HepG2 (cell line): ENCODE measurements around the gene PTPRE. TPM values are rescaled to one million over a fixed set of nuclear protein-coding genes. Genes with fewer than 3 reads are reported as not detected.

Experiments
- ATAC-seq: fragments of 200-7000 bp; cut with Tn5 transposase; 3 replicates; pipeline ENCODE4 v1.9.1; 2020; ENCODE audit warnings: mild to moderate bottlenecking, moderate library complexity
- BruUV-seq: library from RNA; stranded (reverse); fragments of 400-500 nt; replicated peaks from 2 replicates; lab custom pipeline; 2021; lab: Mats Ljungman, UMichigan
- CTCF ChIA-PET: fragments of 300-600 bp; formaldehyde crosslinking; extraction: SDS; loops from one replicate; lab custom pipeline; 2021; ENCODE audit warnings: low total read pairs, inconsistent platforms, low intra/inter-chr PET ratio; lab: Yijun Ruan, JAX
- POLR2A ChIA-PET: fragments of 350-600 bp; sonication (Branson Sonifier 250); formaldehyde crosslinking; loops from one replicate; lab custom pipeline; 2020; ENCODE audit warnings: antibody characterized with exemption, inconsistent platforms; lab: Yijun Ruan, JAX
- DNase-seq: peaks from one replicate; pipeline ENCODE4 v3.0.0-alpha.2; 2015; ENCODE audit warnings: low spot score
- FAIRE-seq: peaks from 3 replicates; lab custom pipeline; 2011; peaks lifted over from hg19 to GRCh38; lab: Jason Lieb, UNC
- H2AFZ ChIP-seq: one replicate; pipeline ENCODE4 v1.6.1; 2011; ENCODE audit warnings: low read length, inconsistent platforms
- H3K27ac ChIP-seq: fragments of 300-600 bp; 3 replicates; pipeline ENCODE4 v1.8.0; 2011; ENCODE audit warnings: mixed run types, mild to moderate bottlenecking, mixed read lengths, low read length, inconsistent platforms; ENCODE audit not compliant: insufficient read depth; ENCODE audit errors: extremely low read length
- H3K27me3 ChIP-seq, 2 experiments: fragments of 200-600 bp in 1 of 2; 2 replicates in 1 of 2; 3 replicates in 1 of 2; pipeline versions ENCODE4 v1.6.0 to v1.8.0; 2011; ENCODE audit warnings: low read length in 2 of 2, mild to moderate bottlenecking in 2 of 2, moderate library complexity in 2 of 2, inconsistent platforms in 1 of 2; ENCODE audit not compliant: insufficient read depth in 2 of 2, control insufficient read depth in 1 of 2
- H3K36me3 ChIP-seq, 2 experiments: fragments of 200-600 bp in 1 of 2; replicated peaks in 1 of 2; 2 replicates in 1 of 2; 3 replicates in 1 of 2; pipeline versions ENCODE4 v1.5.1 to v1.8.0; 2011; ENCODE audit warnings: low read length in 2 of 2, inconsistent platforms in 1 of 2; ENCODE audit not compliant: insufficient read depth in 2 of 2, control insufficient read depth in 1 of 2
- H3K4me1 ChIP-seq: 2 replicates; pipeline ENCODE4 v1.5.1; 2012; ENCODE audit warnings: low read length, inconsistent platforms; ENCODE audit not compliant: insufficient read depth
- H3K4me2 ChIP-seq: 2 replicates; pipeline ENCODE4 v1.6.0; 2011; ENCODE audit warnings: low read depth, low read length, inconsistent platforms
- H3K4me3 ChIP-seq, 3 experiments: fragments of 200-600 bp in 1 of 3; sonication (generic), shearing (Covaris generic) in 1 of 3; replicated peaks in 1 of 3; 2 replicates each; pipeline ENCODE4 v1.5.1; 2011 to 2016; ENCODE audit warnings: low read length in 3 of 3, inconsistent platforms in 2 of 3, low read depth in 2 of 3, mild to moderate bottlenecking in 2 of 3, control low read depth in 1 of 3, mixed read lengths in 1 of 3; ENCODE audit not compliant: insufficient read depth in 1 of 3
- H3K79me2 ChIP-seq: one replicate; pipeline ENCODE4 v1.6.1; 2011; ENCODE audit warnings: low read length, inconsistent platforms; ENCODE audit not compliant: insufficient read depth
- H3K9ac ChIP-seq: 2 replicates; pipeline ENCODE4 v1.6.0; 2011; ENCODE audit warnings: mild to moderate bottlenecking, low read depth, low read length, inconsistent platforms; ENCODE audit not compliant: insufficient read depth
- H3K9me3 ChIP-seq: 2 replicates; pipeline ENCODE4 v1.5.1; 2012; ENCODE audit warnings: mild to moderate bottlenecking, low read length
- H4K20me1 ChIP-seq: 2 replicates; pipeline ENCODE4 v1.6.0; 2011; ENCODE audit warnings: inconsistent platforms, mild to moderate bottlenecking, low read length, moderate library complexity; ENCODE audit not compliant: insufficient read depth
- AFF4 ChIP-seq: sonication (generic); formaldehyde crosslinking; IDR thresholded peaks from 2 replicates; pipeline ENCODE4 v1.4.0; 2020; ENCODE audit warnings: missing genetic modification reagents
- BATF2 ChIP-seq: sonication (generic); formaldehyde crosslinking; IDR thresholded peaks from 2 replicates; pipeline ENCODE4 v1.8.0; 2022; ENCODE audit warnings: mild to moderate bottlenecking, missing genetic modification reagents, moderate library complexity
- BCLAF1 ChIP-seq: fragments of 450-650 bp; IDR thresholded peaks from 2 replicates; pipeline ENCODE4 v1.6.1; 2017; ENCODE audit warnings: mild to moderate bottlenecking
- DMTF1 ChIP-seq: sonication (generic); formaldehyde crosslinking; IDR thresholded peaks from 2 replicates; pipeline ENCODE4 v1.4.0; 2020; ENCODE audit warnings: mild to moderate bottlenecking, missing genetic modification reagents
- FOXP1 ChIP-seq, 2 experiments: fragments of 450-650 bp in 1 of 2; IDR thresholded peaks; 2 replicates each; pipeline ENCODE4 v1.6.1; 2017 to 2018; ENCODE audit warnings: antibody characterized with exemption in 1 of 2
- GABPB1 ChIP-seq: IDR thresholded peaks from 2 replicates; pipeline ENCODE4 v1.6.1; 2016; ENCODE audit warnings: mild to moderate bottlenecking, missing genetic modification reagents, moderate library complexity, missing compliant biosample characterization
- IKZF1 ChIP-seq: fragments of 450-650 bp; IDR thresholded peaks from 2 replicates; pipeline ENCODE4 v1.7.1; 2016
- MAFF ChIP-seq: IDR thresholded peaks from 2 replicates; pipeline ENCODE4 v1.6.1; 2011; ENCODE audit warnings: low read depth, low read length, improper control_type of control experiment
- MAFG ChIP-seq: sonication (generic); formaldehyde crosslinking; IDR thresholded peaks from 2 replicates; pipeline ENCODE4 v1.5.1; 2020; ENCODE audit warnings: mild to moderate bottlenecking, missing genetic modification reagents
- NFIC ChIP-seq: IDR thresholded peaks from 2 replicates; pipeline ENCODE4 v1.6.1; 2012; ENCODE audit warnings: mild to moderate bottlenecking, low read length, inconsistent platforms
- PLRG1 ChIP-seq: fragments of 450-650 bp; conservative IDR thresholded peaks from 2 replicates; pipeline ENCODE4 v1.6.1; 2016
- SP2 ChIP-seq: sonication (generic); formaldehyde crosslinking; IDR thresholded peaks from 2 replicates; pipeline ENCODE4 v1.5.1; 2020; ENCODE audit warnings: mild to moderate bottlenecking, missing genetic modification reagents
- ZNF446 ChIP-seq: sonication (generic); formaldehyde crosslinking; IDR thresholded peaks from 2 replicates; pipeline ENCODE4 v1.5.0; 2020; ENCODE audit warnings: mild to moderate bottlenecking, missing genetic modification reagents
- ZNF747 ChIP-seq: sonication (generic); formaldehyde crosslinking; IDR thresholded peaks from 2 replicates; pipeline ENCODE4 v1.8.1; 2023; ENCODE audit warnings: missing genetic modification reagents, mild to moderate bottlenecking, borderline replicate concordance
- ZNF878 ChIP-seq: sonication (generic); formaldehyde crosslinking; IDR thresholded peaks from 2 replicates; pipeline ENCODE4 v1.8.1; 2023; ENCODE audit warnings: mild to moderate bottlenecking, missing genetic modification reagents, moderate library complexity
- ZNF883 ChIP-seq: sonication (generic); formaldehyde crosslinking; IDR thresholded peaks from 2 replicates; pipeline ENCODE4 v1.5.1; 2020; ENCODE audit warnings: mild to moderate bottlenecking, missing genetic modification reagents; ENCODE audit errors: not compliant biosample characterization
- WGBS: methylation state at CpG from one replicate; pipeline ENCODE4 v1.1.6; 2017; ENCODE audit warnings: low lambda C conversion rate; 5-methylcytosine and 5-hydroxymethylcytosine counted together
- in situ Hi-C: cut with HindIII; loops from 2 replicates; pipeline ENCODE4 v1.10.0; 2017; ENCODE audit warnings: low pct_unique_long_range_greater_than_20kb; ENCODE audit not compliant: extremely low pct_ligation_motif_present
- intact Hi-C: fragments of 100-400 bp; cut with micrococcal nuclease; formaldehyde crosslinking; loops from one replicate; pipeline ENCODE4 v1.10.0; 2022; ENCODE audit not compliant: unreplicated experiment
- polyA plus RNA-seq, 8 experiments: library from polyadenylated mRNA; depleted of rRNA in 3 of 8; stranded (reverse) in 7 of 8; unstranded in 1 of 8; fragments of >200 nt; fragmentation: Illumina TruSeq in 4 of 8; extraction: Trizol in 4 of 8; gene quantifications; 2 replicates each; pipeline versions ENCODE4 v1.2.1 to v1.2.3, GENCODE V29; 2011 to 2016; ENCODE audit warnings: low read depth in 4 of 8, missing spikeins in 1 of 8, mixed read lengths in 1 of 8; ENCODE audit not compliant: insufficient read depth in 1 of 8
- total RNA-seq, 5 experiments: library from RNA; depleted of rRNA; stranded (reverse); fragments of >200 nt; fragmentation: Illumina TruSeq; extraction: Trizol; gene quantifications; 2 replicates each; pipeline ENCODE4 v1.2.3, GENCODE V29; 2016; ENCODE audit warnings: low read depth in 1 of 5

The PTPRE gene
- total and polyA plus RNA-seq, 2 of the 13 experiments (the other 11 are each of a cell fraction or from before 2014, with no cell fraction given): 0.01 to 0.02 TPM

- POLR2A ChIA-PET: no interaction called here
- no peak for ATAC-seq
Measured at GRCh38 chr10:127894146-127894545, 12.8 kb upstream of the PTPRE start.

More at GRCh38 chr10:127894146-127894545, 12.8 kb upstream of the PTPRE start:
- Histone ChIP-seq H3K9me3 (no peaks in the 10 kb centered on the region), H3K27me3 (peaks cover 0 to 1% of the 10 kb centered on the region in 2 experiments; a peak in 1 of 5 replicates), H3K9ac (no peak overlapping the region), H3K4me2 (no peak overlapping the region), H3K27ac (no peak overlapping the region), H3K79me2 (no peaks in the 10 kb centered on the region), H2AFZ (no peak overlapping the region), H3K4me3 (no peak overlapping the region), H3K36me3 (no peaks in the 10 kb centered on the region), H4K20me1 (no peaks in the 10 kb centered on the region), H3K4me1 (peaks cover 9% of the 10 kb centered on the region)
- WGBS: 7% methylated on average over 1 of the region's 1 CpG
- TF ChIP-seq PLRG1 (no peak), MAFG (CRISPR knock-in tag) (no peak), DMTF1 (CRISPR knock-in tag) (no peak), BATF2 (CRISPR knock-in tag) (no peak), SP2 (CRISPR knock-in tag) (no peak), ZNF883 (CRISPR knock-in tag) (no peak), AFF4 (no peak), FOXP1 (IDR thresholded peaks at IDR 0.05) (no peak), FOXP1 (CRISPR knock-in tag; IDR thresholded peaks at IDR 0.05) (no peak), GABPB1 (CRISPR knock-in tag) (no peak), BCLAF1 (no peak), ZNF747 (CRISPR knock-in tag) (no peak), NFIC (no peak), IKZF1 (no peak), ZNF878 (CRISPR knock-in tag) (no peak), MAFF (no peak), ZNF446 (no peak)
- CTCF ChIA-PET: no interaction called here
- no TSS peak for BruUV-seq
- in situ Hi-C loops (no loop called here), intact Hi-C loops (no loop called here)
- FAIRE-seq (no peak), DNase-seq (no peak)
